ENCODE results near the gene RGMB. TPM values are rescaled to one million over a fixed set of nuclear protein-coding genes. Genes with fewer than 3 reads are reported as not detected.

Gene RGMB
- total RNA-seq, 1 experiment from 2014 or later = 19.3 TPM

GRCh38 chr5:98836175-98836574 lies 62.7 kb downstream of the RGMB start:
- H3K4me1 Mint-ChIP-seq = peaks cover 0 to 4% of the 10 kb centered on the region in 2 experiments; a peak in 2 of 4 replicates
- H4K91ac ChIP-seq (ENCODE audit: insufficient read length, low read depth, low read length) = no peak overlapping the region
- H4K8ac ChIP-seq (replicated peaks; ENCODE audit: insufficient read length, low read depth, low read length) = no peak overlapping the region
- H3K4me2 ChIP-seq (ENCODE audit: insufficient read depth, insufficient read length, low read length) = no peak overlapping the region
- no peak overlapping the region for H3K23ac ChIP-seq (ENCODE audit: insufficient read length, low read depth, low read length)
- no peak overlapping the region for H2BK12ac ChIP-seq (ENCODE audit: insufficient read length, low read depth, low read length)
- no peak overlapping the region for H4K5ac ChIP-seq (ENCODE audit: insufficient read length, low read depth, low read length)
- H3K27ac Mint-ChIP-seq = no peak overlapping the region; a peak in 1 of 7 replicates
- no peak overlapping the region for H3K18ac ChIP-seq (ENCODE audit: insufficient read length, low read depth, low read length)
- H3T11ph ChIP-seq (ENCODE audit: low read length) = no peak overlapping the region
- no peaks in the 10 kb centered on the region for H3K27me3 Mint-ChIP-seq (ENCODE audit: low read depth)
- no CpG with 5 or more reads among the region's 5 CpGs for WGBS (ENCODE audit: extremely low coverage, insufficient read length, low lambda C conversion rate)
- no peaks in the 10 kb centered on the region for H3K23me2 ChIP-seq (ENCODE audit: insufficient read length, low read depth, low read length, poor library complexity, severe bottlenecking)
- no peaks in the 10 kb centered on the region for H3K79me2 ChIP-seq (ENCODE audit: insufficient read depth, low read length)
- no peak overlapping the region for H2BK20ac ChIP-seq (ENCODE audit: low read depth, low read length, poor library complexity, severe bottlenecking)
- no peak overlapping the region for H2BK5ac ChIP-seq (ENCODE audit: insufficient read length, low read length)
- no peaks in the 10 kb centered on the region for H3K79me1 ChIP-seq (ENCODE audit: insufficient read depth, low read depth, low read length, poor library complexity, severe bottlenecking)
- H2BK120ac ChIP-seq (ENCODE audit: low read depth, low read length, poor library complexity, severe bottlenecking) = no peak overlapping the region
- no peak for TF ChIP-seq CTCF (conservative IDR thresholded peaks at IDR 0.05)
- H3K9me3 ChIP-seq (ENCODE audit: control insufficient read depth, low read depth, low read length) = no peaks in the 10 kb centered on the region
- no peaks in the 10 kb centered on the region for H3K27me3 ChIP-seq (ENCODE audit: insufficient read depth, low read length)
- H4K20me1 ChIP-seq (ENCODE audit: control insufficient read depth, insufficient read depth, insufficient read length) = no peaks in the 10 kb centered on the region
- H2BK15ac ChIP-seq (ENCODE audit: low read depth, low read length) = no peak overlapping the region
- H3K36me3 Mint-ChIP-seq (ENCODE audit: insufficient read depth in 1 of 3, low read depth in 3 of 3) = peaks cover 0 to 2% (median 0%) of the 10 kb centered on the region in 3 experiments; a peak in 1 of 7 replicates
- H3K56ac ChIP-seq (ENCODE audit: insufficient read length, low read depth, low read length) = no peak overlapping the region
- H2AFZ ChIP-seq (ENCODE audit: low read length) = no peak overlapping the region
- H3K14ac ChIP-seq (ENCODE audit: insufficient read depth, low read length) = no peak overlapping the region
- H3K9ac ChIP-seq (ENCODE audit: extremely low read depth, insufficient read length, low read length) = no peak overlapping the region
- no peak overlapping the region for H2AK5ac ChIP-seq (ENCODE audit: insufficient read length, low read length)
- H3K9me3 Mint-ChIP-seq = peaks cover 0 to 3% of the 10 kb centered on the region in 2 experiments; a peak in 2 of 5 replicates
- H3K27ac ChIP-seq (ENCODE audit: insufficient read length, low read depth, low read length) = no peak overlapping the region
- H3K4ac ChIP-seq (ENCODE audit: low read depth, low read length) = no peak overlapping the region
- no peak overlapping the region for H3K4me3 Mint-ChIP-seq
- no peak for DNase-seq
- H3K4me1 ChIP-seq (ENCODE audit: insufficient read depth, low read length) = no peaks in the 10 kb centered on the region
